Karpas-422 (cell line): Measurements from ENCODE around the gene SH3GL2. TPM values are rescaled to one million over a fixed set of nuclear protein-coding genes. Genes with fewer than 3 reads are reported as not detected.

Experiments
- DNase-seq: peaks from one replicate; pipeline ENCODE4 v3.0.0-alpha.2; 2015
- H2AFZ ChIP-seq: fragments of 200-600 bp; sonication (generic); 2 replicates; pipeline ENCODE4 v1.6.1; 2014; ENCODE audit warnings: antibody characterized with exemption, low read length, mixed read lengths
- H3K27ac ChIP-seq: fragments of 200-600 bp; sonication (generic); 2 replicates; pipeline ENCODE4 v1.5.1; 2014; ENCODE audit warnings: mild to moderate bottlenecking, low read length, moderate library complexity
- H3K27me3 ChIP-seq: fragments of 200-600 bp; sonication (generic); 2 replicates; pipeline ENCODE4 v1.6.1; 2014; ENCODE audit warnings: low read length, mixed read lengths
- H3K36me3 ChIP-seq: fragments of 200-600 bp; sonication (generic); 2 replicates; pipeline ENCODE4 v1.6.1; 2014; ENCODE audit warnings: low read length, mixed read lengths; ENCODE audit not compliant: insufficient read depth
- H3K4me1 ChIP-seq: fragments of 200-600 bp; sonication (generic); 2 replicates; pipeline ENCODE4 v1.6.1; 2014; ENCODE audit warnings: mild to moderate bottlenecking, low read length, mixed read lengths
- H3K4me2 ChIP-seq: fragments of 200-600 bp; sonication (generic); 2 replicates; pipeline ENCODE4 v1.6.1; 2014; ENCODE audit warnings: low read length, low read depth, mild to moderate bottlenecking; ENCODE audit not compliant: poor library complexity, severe bottlenecking
- H3K4me3 ChIP-seq: fragments of 200-600 bp; sonication (generic); 2 replicates; pipeline ENCODE4 v1.5.1; 2014; ENCODE audit warnings: mild to moderate bottlenecking, antibody characterized with exemption, low read length, mixed read lengths
- H3K79me2 ChIP-seq: fragments of 200-600 bp; sonication (generic); 2 replicates; pipeline ENCODE4 v1.6.1; 2014; ENCODE audit warnings: mild to moderate bottlenecking, low read length, mixed read lengths
- H3K9ac ChIP-seq: fragments of 200-600 bp; sonication (generic); 2 replicates; pipeline ENCODE4 v1.6.0; 2014; ENCODE audit warnings: low read length
- H3K9me2 ChIP-seq: fragments of 200-600 bp; sonication (generic), shearing (Covaris generic); replicated peaks from 2 replicates; pipeline ENCODE4 v1.6.0; 2014; ENCODE audit warnings: mild to moderate bottlenecking, low read length, moderate library complexity; ENCODE audit not compliant: insufficient read depth
- H3K9me3 ChIP-seq: fragments of 300-700, 200-600 bp; sonication (generic); 2 replicates; pipeline ENCODE4 v1.6.1; 2014; ENCODE audit warnings: low read length, mixed read lengths
- H4K20me1 ChIP-seq: fragments of 200-600 bp; sonication (generic); 2 replicates; pipeline ENCODE4 v1.6.1; 2014; ENCODE audit warnings: mild to moderate bottlenecking, antibody characterized with exemption, low read length, low read depth; ENCODE audit not compliant: insufficient read depth
- total RNA-seq: library from RNA; depleted of rRNA; stranded (reverse); fragments of >200 nt; shearing (Covaris generic); gene quantifications from 2 replicates; pipeline ENCODE4 v1.2.3, GENCODE V29; 2014; ENCODE audit warnings: low replicate concordance

SH3GL2 gene
- total RNA-seq, 1 experiment from 2014 or later, result not detected

DNA sequence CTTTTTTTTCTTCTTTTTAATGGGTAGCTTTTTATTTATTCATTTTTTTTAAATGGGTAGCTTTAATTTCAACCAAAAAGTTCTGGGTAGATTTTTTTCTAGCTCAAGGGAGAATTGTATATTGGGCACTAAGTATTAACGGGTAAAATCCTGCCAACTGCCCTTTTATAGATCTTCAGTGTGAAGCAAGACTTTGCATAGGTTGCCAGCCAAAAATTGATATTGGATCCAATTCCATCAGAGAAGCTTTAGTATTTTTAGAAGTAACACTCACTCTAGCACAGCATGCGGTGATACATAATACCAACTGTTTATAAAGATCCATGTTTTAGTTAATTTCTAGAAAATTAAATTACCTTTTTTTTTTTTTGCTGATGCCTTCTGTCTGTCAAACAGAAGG is 49.8 kb downstream of the SH3GL2 start:
- H3K27ac ChIP-seq, result no peak overlapping the region
- no peaks in the 10 kb centered on the region for H3K79me2 ChIP-seq
- H3K27me3 ChIP-seq, result no peaks in the 10 kb centered on the region

DNA sequence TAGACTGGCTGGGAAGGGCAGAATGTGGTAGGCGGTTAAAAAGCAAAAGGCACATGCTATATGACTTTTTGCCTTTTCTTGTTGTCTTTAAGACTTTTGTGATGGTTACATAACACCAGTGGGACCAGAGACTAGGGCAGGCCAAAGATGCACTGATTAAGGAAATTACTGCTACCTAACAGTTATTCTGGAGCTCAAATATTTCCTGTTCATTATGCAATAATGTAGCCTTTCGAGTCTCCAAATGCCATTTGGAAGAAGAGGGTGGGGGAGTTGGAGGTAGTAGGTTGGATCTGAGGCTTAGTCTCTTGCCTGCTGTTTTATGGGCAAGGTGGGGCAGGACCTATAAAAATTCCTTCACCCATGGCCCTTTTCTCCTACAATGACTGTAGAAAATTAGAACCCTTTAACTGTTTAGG is 51.7 kb downstream of the SH3GL2 start:
- Histone ChIP-seq H3K9me2 (no peaks in the 10 kb centered on the region), H4K20me1 (no peaks in the 10 kb centered on the region), H3K4me2 (no peak overlapping the region), H3K4me3 (no peak overlapping the region), H3K9me3 (no peaks in the 10 kb centered on the region), H3K9ac (no peak overlapping the region), H3K79me2 (no peaks in the 10 kb centered on the region), H3K27ac (no peak overlapping the region), H3K4me1 (no peaks in the 10 kb centered on the region), H3K27me3 (no peaks in the 10 kb centered on the region), H2AFZ (no peak overlapping the region), H3K36me3 (no peaks in the 10 kb centered on the region)
- no peak for DNase-seq

More for the DNA sequence above, 49.8 kb downstream of the SH3GL2 start:
- Histone ChIP-seq H3K4me2 (no peak overlapping the region), H3K9me2 (no peaks in the 10 kb centered on the region), H3K9ac (no peak overlapping the region), H3K4me1 (no peaks in the 10 kb centered on the region), H3K9me3 (no peaks in the 10 kb centered on the region), H3K4me3 (no peak overlapping the region), H4K20me1 (no peaks in the 10 kb centered on the region), H2AFZ (no peak overlapping the region), H3K36me3 (no peaks in the 10 kb centered on the region)
- no peak for DNase-seq

- Histone ChIP-seq H3K36me3 (no peaks in the 10 kb centered on the region), H3K4me1 (no peaks in the 10 kb centered on the region), H3K9me3 (no peaks in the 10 kb centered on the region), H3K9ac (no peak overlapping the region), H3K27ac (no peak overlapping the region), H3K9me2 (no peaks in the 10 kb centered on the region), H3K4me2 (no peak overlapping the region), H2AFZ (no peak overlapping the region), H3K27me3 (no peaks in the 10 kb centered on the region), H3K4me3 (no peak overlapping the region), H4K20me1 (no peaks in the 10 kb centered on the region), H3K79me2 (no peaks in the 10 kb centered on the region)
- DNase-seq, result no peak
Observed at GRCh38 chr9:17631396-17631795, 52.5 kb downstream of the SH3GL2 start.

DNA sequence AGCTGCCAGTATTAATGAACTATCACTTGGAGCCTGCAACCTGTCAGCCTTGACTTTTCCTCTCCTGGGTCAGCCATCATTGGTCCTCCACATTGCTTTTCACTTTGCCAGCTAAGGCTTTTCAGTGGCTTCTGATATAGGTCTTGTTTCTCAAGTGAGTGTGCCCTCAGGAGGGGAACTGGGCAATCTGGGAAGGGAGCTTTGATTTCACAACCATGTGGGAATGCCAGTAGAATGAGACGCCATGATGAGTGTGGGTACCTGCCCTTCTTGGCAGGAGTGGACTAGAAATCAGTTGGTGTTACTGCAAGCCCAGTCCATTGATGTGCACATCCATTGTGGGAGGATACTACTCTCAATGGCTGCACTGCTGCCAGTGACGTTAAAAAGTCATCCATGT is 54.1 kb downstream of the SH3GL2 start:
- Histone ChIP-seq H3K4me3 (no peak overlapping the region), H3K36me3 (no peaks in the 10 kb centered on the region), H3K9me2 (no peaks in the 10 kb centered on the region), H3K4me2 (no peak overlapping the region), H3K27me3 (no peaks in the 10 kb centered on the region), H2AFZ (no peak overlapping the region), H3K9ac (no peak overlapping the region), H3K27ac (no peak overlapping the region), H3K4me1 (no peaks in the 10 kb centered on the region), H3K79me2 (no peaks in the 10 kb centered on the region), H3K9me3 (no peaks in the 10 kb centered on the region), H4K20me1 (no peaks in the 10 kb centered on the region)
- DNase-seq, result no peak

DNA sequence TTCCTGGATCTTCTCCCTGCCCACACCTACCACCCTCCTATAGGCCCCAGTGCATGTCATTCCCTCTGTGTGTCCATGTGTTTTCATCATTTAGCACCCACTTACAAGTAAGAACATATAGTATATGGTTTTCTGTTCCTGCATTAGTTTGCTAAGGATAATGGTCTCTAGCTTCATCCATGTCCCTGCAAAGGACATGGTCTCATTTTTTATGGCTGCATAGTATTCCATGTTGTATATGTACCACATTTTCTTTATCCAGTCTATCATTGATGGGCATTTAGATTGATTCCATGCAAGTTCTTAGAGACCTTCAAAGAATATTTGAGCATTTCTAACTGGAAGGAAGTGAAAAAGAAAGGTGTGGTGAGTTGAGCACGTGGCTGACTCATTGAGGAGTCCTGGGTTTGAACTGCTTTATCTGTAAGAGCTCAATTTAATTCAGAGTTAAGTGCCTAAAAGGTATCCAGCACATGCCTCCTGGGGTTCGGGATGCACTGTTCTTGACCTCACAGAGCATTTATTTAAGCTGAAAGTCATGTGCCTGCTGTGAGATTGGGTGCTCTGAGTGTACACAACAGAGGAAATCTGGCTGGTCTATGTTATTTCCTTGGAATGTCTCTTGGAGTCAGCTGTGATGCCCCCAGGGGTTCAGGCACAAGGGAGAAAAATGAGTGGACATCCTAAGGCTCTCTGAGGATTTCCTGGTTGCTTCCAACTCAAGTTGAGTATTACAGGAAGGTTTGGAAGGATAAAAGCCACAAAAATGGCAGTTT is 56.4 kb downstream of the SH3GL2 start:
- H2AFZ ChIP-seq, result no peak overlapping the region
- H3K27ac ChIP-seq, result no peak overlapping the region
- H3K9ac ChIP-seq, result no peak overlapping the region
- H3K9me3 ChIP-seq, result no peaks in the 10 kb centered on the region
- no peak for DNase-seq
- no peaks in the 10 kb centered on the region for H3K4me1 ChIP-seq
- H3K4me2 ChIP-seq, result no peak overlapping the region
- H3K79me2 ChIP-seq, result no peaks in the 10 kb centered on the region
- H4K20me1 ChIP-seq, result no peaks in the 10 kb centered on the region
- H3K4me3 ChIP-seq, result no peak overlapping the region
- no peaks in the 10 kb centered on the region for H3K27me3 ChIP-seq
- H3K9me2 ChIP-seq, result no peaks in the 10 kb centered on the region
- no peaks in the 10 kb centered on the region for H3K36me3 ChIP-seq

DNA sequence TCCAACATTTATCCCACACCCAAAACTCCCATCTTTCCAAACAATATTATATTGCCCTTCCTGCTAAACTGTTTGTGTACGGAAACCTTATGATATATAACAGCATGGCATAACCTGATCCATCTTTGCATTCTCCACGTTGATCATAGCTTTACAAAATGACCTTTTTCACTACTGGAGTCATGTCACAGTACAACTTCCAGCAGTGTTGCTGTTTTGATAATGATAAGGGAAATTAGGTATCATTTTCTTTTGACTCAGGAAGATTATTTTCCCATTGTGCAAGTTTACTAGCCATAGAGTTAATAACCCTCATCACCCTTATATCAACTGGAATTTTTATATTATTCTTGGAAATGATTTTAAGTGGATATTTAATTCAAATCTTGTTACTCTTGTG is 57.5 kb downstream of the SH3GL2 start:
- no peak for DNase-seq
- Histone ChIP-seq H3K9me3 (no peaks in the 10 kb centered on the region), H3K27me3 (no peaks in the 10 kb centered on the region), H3K4me1 (no peaks in the 10 kb centered on the region), H3K79me2 (no peaks in the 10 kb centered on the region), H3K4me2 (no peak overlapping the region), H3K9ac (no peak overlapping the region), H3K36me3 (no peaks in the 10 kb centered on the region), H3K4me3 (no peak overlapping the region), H2AFZ (no peak overlapping the region), H4K20me1 (no peaks in the 10 kb centered on the region), H3K9me2 (no peaks in the 10 kb centered on the region), H3K27ac (no peak overlapping the region)

DNA sequence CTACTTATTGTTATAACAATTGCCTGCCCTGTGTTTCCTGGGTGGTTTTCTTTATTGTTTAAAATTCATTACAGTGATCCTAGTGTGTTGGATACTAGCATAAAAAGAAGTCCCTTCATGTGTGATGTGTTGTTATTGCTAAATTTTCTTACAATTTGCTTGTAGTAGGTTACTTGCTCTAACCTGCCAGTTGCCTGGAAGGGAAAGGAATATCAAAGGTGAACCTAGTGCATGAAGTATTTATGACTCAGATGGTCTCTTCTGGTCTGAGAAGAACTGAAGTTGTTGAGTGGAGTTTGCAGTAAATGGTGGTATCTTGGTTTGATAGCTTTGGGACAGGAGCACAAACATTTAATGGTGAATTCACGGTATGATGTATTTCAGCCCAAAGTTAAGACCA is 58.0 kb downstream of the SH3GL2 start:
- no peaks in the 10 kb centered on the region for H3K79me2 ChIP-seq
- H2AFZ ChIP-seq, result no peak overlapping the region
- no peaks in the 10 kb centered on the region for H3K27me3 ChIP-seq
- H3K4me3 ChIP-seq, result no peak overlapping the region
- H3K9me2 ChIP-seq, result no peaks in the 10 kb centered on the region
- no peak overlapping the region for H3K27ac ChIP-seq
- H3K36me3 ChIP-seq, result no peaks in the 10 kb centered on the region
- no peaks in the 10 kb centered on the region for H3K9me3 ChIP-seq
- no peaks in the 10 kb centered on the region for H4K20me1 ChIP-seq
- no peaks in the 10 kb centered on the region for H3K4me1 ChIP-seq
- no peak overlapping the region for H3K4me2 ChIP-seq
- no peak for DNase-seq
- no peak overlapping the region for H3K9ac ChIP-seq

DNA sequence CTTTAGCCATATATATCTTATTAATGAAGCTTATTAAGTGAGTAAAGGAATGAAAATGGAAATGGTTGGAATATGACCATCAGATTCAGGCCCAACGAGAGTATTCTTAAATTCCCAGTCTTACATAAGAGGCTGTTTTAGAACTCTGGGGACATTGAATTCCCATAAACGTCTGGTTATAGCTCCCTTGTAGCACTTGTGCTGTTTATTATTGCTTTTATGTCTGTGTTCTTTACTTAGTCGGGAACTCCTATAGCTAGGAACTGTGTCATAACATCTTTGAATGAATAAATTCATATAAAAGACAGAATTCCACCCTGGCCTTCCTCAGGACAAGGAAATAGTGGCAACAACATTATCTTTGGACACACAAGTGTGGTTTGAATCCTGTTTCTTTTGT is 58.4 kb downstream of the SH3GL2 start:
- no peak for DNase-seq
- no peaks in the 10 kb centered on the region for H3K9me3 ChIP-seq
- H3K36me3 ChIP-seq, result no peaks in the 10 kb centered on the region
- no peak overlapping the region for H3K4me2 ChIP-seq
- H3K4me1 ChIP-seq, result no peaks in the 10 kb centered on the region
- no peak overlapping the region for H3K4me3 ChIP-seq
- H3K9ac ChIP-seq, result no peak overlapping the region
- H4K20me1 ChIP-seq, result no peaks in the 10 kb centered on the region
- no peaks in the 10 kb centered on the region for H3K27me3 ChIP-seq
- H3K27ac ChIP-seq, result no peak overlapping the region
- no peaks in the 10 kb centered on the region for H3K79me2 ChIP-seq
- H2AFZ ChIP-seq, result no peak overlapping the region
- H3K9me2 ChIP-seq, result no peaks in the 10 kb centered on the region
